Fibroblast of lung (primary cell): ENCODE data around the gene FAM13C.

Source experiments
- EZH2 ChIP-seq: IDR thresholded peaks from 2 replicates; pipeline ENCODE4 v1.5.1; 2012; ENCODE audit warnings: low read length, control low read depth, mild to moderate bottlenecking; ENCODE audit errors: missing control alignments
- TF ChIP-seq, protein P1 (sequence below), 2 donors: IDR thresholded peaks in 1 of 2; conservative IDR thresholded peaks in 1 of 2; 1 replicate in 1 of 2; 2 replicates in 1 of 2; pipeline ENCODE4 v1.5.1; 2011 to 2012; ENCODE audit warnings: low read length in 2 of 2, control low read depth in 1 of 2, inconsistent platforms in 1 of 2, low read depth in 1 of 2, mild to moderate bottlenecking in 1 of 2

GRCh38 chr10:59312247-59312646 lies 50.1 kb downstream of the FAM13C start:
- TF ChIP-seq, protein P1, sequence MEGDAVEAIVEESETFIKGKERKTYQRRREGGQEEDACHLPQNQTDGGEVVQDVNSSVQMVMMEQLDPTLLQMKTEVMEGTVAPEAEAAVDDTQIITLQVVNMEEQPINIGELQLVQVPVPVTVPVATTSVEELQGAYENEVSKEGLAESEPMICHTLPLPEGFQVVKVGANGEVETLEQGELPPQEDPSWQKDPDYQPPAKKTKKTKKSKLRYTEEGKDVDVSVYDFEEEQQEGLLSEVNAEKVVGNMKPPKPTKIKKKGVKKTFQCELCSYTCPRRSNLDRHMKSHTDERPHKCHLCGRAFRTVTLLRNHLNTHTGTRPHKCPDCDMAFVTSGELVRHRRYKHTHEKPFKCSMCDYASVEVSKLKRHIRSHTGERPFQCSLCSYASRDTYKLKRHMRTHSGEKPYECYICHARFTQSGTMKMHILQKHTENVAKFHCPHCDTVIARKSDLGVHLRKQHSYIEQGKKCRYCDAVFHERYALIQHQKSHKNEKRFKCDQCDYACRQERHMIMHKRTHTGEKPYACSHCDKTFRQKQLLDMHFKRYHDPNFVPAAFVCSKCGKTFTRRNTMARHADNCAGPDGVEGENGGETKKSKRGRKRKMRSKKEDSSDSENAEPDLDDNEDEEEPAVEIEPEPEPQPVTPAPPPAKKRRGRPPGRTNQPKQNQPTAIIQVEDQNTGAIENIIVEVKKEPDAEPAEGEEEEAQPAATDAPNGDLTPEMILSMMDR (conservative IDR thresholded peaks at IDR 0.05 in 1 of 2, IDR thresholded peaks at IDR 0.05 in 1 of 2; ENCODE audit: low read depth in 1 of 2, low read length in 2 of 2), result no peak
- no peak for TF ChIP-seq EZH2
